ENCODE data around the gene MYL6B.

MYL6B gene

GRCh38 chr12:56204275-56204674 is 51.9 kb downstream of the MYL6B start:
- in situ Hi-C loops (cut with MboI; ENCODE audit: low sequenced_read_pairs): no loop called here

- in situ Hi-C loops (cut with MboI; ENCODE audit: low sequenced_read_pairs): no loop called here
These were observed 53.1 kb downstream of the MYL6B start for GRCh38 chr12:56205445-56205844.

GRCh38 chr12:56206452-56207166 is 54.2 kb downstream of the MYL6B start:
- in situ Hi-C loops (cut with MboI; ENCODE audit: low sequenced_read_pairs): no loop called here

Data from HL-60/S4 treated with phorbol 12-myristate 13-acetate at 8.2 ng/mL for 4 days and 3 days (cell line).